NB4 (cell line): ENCODE results near the gene POLR2H.

Experiments used
- POLR2A ChIP-seq: IDR thresholded peaks from 2 replicates; pipeline ENCODE4 v1.6.1; 2011; ENCODE audit warnings: mild to moderate bottlenecking; ENCODE audit not compliant: insufficient read length; ENCODE audit errors: extremely low read depth
- TF ChIP-seq, protein P1 (sequence below): IDR thresholded peaks from one replicate; pipeline ENCODE4 v1.5.1; 2012; ENCODE audit warnings: low read depth, low read length

DNA sequence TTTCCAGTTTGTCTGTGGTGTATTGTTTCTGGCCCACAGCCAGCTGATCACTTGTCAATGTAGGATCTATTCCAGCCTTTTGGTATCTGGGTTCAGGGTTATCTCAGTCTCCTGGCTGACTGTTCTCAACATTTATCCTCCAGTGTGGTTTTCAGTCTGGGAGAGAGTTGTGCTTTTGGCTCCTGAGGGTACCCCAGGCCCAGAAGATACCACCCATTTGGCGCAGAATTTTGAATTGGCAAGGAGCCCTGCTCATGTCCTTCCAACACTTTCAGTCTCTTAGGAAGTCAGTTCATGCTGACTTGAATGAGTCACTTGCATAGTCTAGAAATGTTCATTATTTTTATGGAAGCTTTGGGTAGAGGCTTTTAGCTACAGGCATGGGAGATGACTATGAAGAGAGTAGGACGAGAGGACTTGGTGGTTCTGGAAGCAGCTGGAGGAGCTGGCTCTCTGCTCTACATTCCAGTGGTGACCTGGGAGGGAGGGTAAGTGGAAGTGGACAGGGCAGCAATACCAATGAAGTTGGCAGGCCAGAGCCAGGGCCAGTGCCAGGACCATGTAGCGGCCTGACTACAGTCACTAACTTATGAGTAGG is 7.2 kb downstream of the POLR2H start:
- TF ChIP-seq, protein P1, sequence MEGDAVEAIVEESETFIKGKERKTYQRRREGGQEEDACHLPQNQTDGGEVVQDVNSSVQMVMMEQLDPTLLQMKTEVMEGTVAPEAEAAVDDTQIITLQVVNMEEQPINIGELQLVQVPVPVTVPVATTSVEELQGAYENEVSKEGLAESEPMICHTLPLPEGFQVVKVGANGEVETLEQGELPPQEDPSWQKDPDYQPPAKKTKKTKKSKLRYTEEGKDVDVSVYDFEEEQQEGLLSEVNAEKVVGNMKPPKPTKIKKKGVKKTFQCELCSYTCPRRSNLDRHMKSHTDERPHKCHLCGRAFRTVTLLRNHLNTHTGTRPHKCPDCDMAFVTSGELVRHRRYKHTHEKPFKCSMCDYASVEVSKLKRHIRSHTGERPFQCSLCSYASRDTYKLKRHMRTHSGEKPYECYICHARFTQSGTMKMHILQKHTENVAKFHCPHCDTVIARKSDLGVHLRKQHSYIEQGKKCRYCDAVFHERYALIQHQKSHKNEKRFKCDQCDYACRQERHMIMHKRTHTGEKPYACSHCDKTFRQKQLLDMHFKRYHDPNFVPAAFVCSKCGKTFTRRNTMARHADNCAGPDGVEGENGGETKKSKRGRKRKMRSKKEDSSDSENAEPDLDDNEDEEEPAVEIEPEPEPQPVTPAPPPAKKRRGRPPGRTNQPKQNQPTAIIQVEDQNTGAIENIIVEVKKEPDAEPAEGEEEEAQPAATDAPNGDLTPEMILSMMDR: no peak
- no peak for TF ChIP-seq POLR2A
